HEK293T (cell line): ENCODE results near the gene CLUH.

Experiments used
- BHLHE40 ChIP-seq: fragments of 450-650 bp; IDR thresholded peaks from 2 replicates; pipeline ENCODE4 v1.6.1; 2016; ENCODE audit warnings: mild to moderate bottlenecking, moderate library complexity, borderline replicate concordance
- ELF4 ChIP-seq: fragments of 450-650 bp; IDR thresholded peaks from 2 replicates; pipeline ENCODE4 v1.6.1; 2017; ENCODE audit warnings: antibody characterized with exemption

- TF ChIP-seq BHLHE40, result no peak
- TF ChIP-seq ELF4, result no peak
These were observed 22.9 kb downstream of the CLUH start for GRCh38 chr17:2688351-2689342.
